Stimulated activated CD8-positive, alpha-beta memory T cell treated with anti-CD3 and anti-CD28 coated beads, Interleukin-7, amount 100 ng/mL, for 1 hour (primary cell): ENCODE results near the gene RXRA.

Source experiments
- DNase-seq, 2 donors: peaks; one replicate each; pipeline ENCODE4 v3.0.0-alpha.2; 2020; ENCODE audit warnings: low read depth in 2 of 2

RXRA gene

DNA sequence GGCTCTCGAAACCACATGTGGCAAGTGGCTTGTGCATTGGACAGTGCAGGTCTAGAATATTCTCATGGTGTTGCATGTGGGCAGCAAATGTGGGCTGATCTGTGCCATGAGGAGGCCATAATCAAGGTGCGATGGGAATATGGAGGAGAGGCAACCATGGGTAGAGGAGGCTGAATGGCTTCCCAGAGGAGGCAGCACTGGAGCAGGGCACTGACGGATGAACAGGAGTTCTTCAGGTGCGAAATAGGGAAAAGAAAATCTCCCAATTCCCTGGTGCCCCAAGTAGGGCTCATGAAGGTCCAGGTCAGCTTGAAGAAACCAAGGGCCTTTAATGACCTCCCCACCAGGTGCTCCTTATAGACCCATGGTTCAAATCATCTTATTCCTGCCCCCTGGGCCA, 126.5 kb downstream of the RXRA start:
- no peak for DNase-seq

DNA sequence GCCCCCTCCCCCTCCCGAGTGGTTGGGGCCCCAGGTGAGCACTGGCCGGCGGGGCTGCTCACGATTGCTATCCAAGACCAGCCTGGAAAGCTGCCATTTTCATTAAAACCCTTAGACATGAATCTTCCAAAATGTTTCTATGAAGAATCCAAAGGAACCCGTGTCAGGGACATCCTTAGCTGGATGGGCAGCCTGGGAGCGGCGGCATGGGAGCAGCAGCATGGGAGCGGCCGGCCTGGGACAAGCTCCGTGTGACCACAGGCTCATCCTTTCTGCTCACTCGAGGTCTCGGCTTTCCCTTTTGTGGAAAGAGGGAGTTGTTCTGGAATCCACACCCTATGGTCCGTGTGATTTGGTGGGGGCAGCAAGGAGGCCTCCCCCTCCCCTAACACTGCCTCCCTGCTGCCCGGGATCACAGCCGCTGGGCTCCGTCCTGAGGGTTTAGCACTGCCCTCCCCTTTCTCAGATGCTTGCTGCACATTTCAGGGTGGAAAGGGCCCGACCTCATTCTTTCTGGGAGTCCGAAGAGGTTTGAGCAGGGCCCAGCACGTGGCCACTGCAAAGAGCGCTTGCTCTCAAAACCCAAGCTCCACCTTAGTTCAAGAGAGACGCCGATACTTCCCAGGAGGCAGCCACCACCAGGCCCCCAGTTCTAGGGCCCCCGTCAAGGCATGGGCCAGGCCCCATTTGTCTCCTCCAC, 127.7 kb downstream of the RXRA start:
- no peak for DNase-seq

DNA sequence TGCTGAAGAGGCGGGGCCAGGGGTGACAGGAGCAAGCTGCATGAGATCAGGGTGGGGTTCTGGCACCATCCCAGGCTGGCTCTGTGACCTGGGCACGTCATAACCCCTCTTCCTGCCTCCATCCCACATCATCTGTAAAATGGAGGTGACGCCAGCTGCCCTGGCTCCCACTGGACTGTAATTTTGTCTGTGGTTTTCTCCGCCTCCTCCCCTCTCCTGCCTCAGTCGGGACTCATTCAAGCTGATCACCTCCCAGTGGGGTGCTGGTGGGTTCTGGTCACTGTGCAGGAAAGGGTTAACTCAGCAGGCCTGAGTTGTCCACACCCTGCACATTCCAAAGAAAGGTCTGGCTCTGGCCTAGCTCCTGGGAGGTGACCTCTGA, 128.2 kb downstream of the RXRA start:
- DNase-seq: no peak

DNA sequence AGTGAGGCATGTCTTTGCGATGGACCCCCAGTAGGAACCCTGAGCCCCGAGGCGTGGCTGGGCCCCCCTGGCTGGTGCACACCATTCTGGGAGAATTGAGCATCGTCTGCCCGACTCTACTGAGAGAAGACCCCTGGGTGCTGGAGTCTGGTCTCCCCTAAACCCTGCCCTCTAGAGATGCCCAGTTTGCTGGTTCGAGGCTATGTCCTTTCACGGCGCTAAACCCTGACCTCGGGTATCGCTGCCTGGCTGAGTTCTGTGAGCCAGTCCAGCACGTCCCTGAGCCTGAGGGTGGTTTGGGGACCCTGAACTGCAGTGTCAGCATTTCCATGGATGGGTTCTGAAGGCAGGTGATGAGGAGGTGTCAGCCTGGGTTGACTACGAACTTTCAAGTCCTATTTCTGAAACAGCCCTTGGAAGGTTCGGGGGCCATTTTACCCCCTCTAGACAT, 128.8 kb downstream of the RXRA start:
- DNase-seq: no peak

DNA sequence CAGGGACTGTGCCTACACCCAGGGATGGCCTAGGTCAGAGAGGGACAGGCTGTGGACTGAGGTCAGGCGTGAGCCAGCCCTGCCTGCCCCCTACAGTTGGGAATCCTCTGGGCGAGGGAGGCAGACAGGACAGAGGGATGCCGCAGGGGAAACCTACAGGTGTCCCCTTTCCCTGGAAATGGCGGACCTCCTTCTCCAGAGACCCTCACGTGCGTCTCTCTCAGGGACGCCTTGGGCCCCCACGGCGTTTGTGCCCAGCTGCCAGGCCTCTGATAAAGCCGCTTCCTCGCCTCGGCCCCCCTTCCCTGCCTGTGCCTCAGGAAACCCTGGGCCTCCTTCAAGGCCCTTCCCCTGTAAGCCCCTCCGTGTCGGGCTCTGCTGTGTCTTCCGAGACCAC, 129.3 kb downstream of the RXRA start:
- DNase-seq: no peak

DNA sequence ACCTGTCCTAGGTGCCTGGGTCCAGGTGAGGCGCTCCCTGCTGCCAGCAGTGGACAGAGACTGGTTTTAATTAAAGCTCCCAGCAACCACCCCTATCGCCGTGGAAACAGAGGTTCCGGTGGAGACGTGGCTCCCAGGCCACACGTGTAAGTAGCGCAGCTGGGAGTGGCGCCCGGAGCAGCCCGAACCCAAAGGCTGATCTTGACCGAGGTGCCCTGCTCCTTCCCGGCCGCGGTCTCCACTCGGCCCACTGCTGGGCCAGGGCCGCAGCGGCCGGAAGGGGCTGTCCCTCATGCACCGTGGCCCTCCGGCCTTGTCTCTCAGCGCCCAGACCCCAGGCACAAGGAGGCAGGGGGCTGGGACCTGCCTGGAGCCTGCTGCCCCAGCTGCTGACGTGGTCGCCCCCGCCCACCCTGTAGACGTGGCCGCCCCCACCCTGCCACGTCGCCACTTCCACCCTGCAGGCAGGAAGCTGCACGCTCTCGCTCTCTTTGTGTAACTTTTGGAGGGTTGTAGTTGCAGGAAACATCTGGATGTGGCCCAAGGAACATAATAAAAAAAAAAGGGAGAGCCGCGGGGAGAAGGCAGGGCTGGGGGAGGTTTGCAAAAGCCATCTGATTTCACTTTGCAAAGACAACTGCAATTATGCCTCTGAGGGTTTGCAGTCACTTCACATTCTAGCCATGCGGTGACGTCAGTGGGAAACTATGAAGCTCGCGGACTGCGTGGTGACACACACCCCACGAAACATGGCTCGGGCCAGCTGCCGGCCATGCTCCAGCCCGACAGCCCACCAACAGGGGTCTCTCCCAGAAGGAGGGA, 129.9 kb downstream of the RXRA start:
- peak; percentile 27 to 39 for DNase-seq

GRCh38 chr9:134456756-134457305, 130.6 kb downstream of the RXRA start:
- DNase-seq: no peak

DNA sequence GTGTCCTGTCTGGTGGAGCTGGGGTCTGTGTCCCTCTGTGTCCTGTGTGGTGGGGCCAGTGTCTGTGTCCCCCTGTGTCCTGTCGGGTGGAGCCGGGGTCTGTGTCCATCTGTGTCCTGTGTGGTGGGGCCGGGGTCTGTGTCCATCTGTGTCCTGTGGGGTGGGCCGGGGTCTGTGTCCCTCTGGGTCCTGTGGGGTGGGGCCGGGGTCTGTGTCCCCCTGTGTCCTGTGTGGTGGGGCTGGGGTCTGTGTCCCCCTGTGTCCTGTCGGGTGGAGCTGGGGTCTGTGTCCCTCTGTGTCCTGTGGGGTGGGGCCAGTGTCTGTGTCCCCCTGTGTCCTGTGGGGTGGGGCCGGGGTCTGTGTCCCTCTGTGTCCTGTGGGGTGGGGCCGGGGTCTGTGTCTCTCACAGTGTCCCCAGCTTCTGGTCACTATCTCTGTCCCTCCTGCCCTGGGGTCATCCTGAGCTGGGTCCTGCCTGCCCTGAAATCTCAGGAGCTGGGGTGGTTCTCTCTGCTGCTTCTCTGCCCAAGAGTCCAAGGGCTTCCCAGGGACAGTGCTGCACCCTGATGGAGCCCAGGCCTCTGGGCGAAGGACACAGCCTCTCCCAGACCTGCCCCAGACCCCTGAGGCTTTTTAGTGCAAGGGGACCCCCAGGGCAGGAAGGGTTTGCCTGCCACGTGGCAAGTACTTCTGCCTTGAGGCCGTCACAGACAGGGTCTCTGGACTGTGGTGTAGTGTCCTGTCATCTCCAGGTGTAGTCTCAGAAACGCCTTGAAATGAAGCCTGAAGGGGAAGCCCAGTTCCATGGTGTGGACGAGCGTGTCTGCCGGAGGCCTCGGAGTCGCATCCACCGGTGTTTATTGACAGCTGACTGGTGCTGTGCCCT, 131.3 kb downstream of the RXRA start:
- no peak for DNase-seq

GRCh38 chr9:134458207-134459108, 132.2 kb downstream of the RXRA start:
- DNase-seq: no peak

DNA sequence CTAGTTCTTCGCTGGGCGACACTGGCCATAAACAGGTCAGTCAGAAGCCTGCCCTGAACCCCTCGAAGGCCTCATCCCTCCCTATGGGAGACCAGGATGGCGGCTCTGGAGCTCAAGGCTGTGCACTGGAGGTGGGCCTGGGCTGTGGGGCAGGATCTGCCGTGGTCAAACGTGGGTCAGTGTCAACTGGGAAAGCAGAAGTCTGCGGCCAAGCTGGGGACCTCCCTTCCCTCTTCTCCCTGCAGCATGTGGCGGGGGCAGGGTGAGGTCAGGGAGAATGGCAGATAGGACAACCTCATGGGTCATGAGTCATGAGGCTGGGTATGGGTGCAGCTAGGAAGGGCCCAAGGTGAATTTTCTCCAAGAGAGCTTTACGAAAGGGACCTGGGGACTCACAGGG, 132.9 kb downstream of the RXRA start:
- DNase-seq: no peak

DNA sequence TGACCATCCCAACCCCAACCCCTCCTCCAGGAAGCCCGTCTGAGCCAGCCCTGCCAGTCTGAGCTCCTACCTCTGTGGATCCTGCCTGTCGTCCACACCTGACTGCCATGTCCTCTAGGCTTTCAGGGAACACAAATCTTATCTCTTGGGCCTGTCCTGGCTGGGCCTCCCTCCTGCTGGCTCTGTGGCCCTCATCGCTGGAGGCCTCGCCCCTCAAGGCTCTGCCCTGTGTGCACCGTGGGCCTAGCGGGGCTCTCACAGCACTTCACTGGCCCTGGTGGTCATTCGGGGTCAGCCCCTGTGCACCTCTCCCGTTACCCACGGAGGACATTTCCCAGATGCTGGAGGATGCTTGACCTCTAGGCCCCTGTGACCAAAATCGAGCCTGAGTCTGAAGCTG, 133.3 kb downstream of the RXRA start:
- DNase-seq: no peak

GRCh38 chr9:134460206-134460605, 134.0 kb downstream of the RXRA start:
- no peak for DNase-seq

DNA sequence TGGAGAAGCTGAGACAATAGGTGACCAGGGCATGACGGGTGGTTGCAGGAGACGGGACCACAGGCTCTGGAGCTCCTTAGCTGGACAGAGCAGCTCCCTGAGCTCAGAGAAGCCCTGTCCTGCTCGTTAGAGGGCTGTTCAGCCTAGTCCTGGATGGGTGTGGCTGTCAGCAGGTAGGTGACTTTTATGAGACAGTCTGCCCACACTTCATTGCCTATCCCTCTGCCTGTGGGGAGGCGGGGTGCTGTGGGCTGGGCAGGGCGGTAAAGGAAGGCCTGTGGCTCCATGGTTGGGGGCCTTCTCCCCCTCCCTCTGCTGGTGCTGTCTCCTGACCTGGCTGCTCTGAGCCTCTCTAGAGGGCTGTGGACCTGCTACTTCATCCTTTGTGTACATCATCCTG, 134.6 kb downstream of the RXRA start:
- DNase-seq: no peak

- no peak for DNase-seq
Measured at GRCh38 chr9:134461426-134461982, 135.2 kb downstream of the RXRA start.

DNA sequence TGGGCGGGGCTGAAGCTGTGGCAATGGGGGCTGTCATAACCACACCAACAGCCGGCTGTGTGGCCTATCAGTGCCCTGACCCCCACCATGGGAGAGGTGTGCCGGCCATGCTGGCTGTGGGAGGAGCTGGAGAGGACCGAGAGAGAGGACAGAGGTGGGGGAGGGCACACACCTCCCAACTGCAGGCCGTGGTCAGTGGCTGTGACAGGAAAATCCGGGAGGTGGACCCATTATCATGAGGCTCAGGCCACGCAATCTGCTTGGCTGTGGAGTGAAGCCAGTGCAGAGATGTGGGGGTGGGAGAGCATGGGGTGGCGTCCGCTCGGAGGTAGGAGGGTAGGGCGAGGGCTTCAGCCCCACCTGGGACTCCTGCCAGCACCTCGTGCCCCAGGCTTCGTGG, 136.1 kb downstream of the RXRA start:
- DNase-seq: no peak

DNA sequence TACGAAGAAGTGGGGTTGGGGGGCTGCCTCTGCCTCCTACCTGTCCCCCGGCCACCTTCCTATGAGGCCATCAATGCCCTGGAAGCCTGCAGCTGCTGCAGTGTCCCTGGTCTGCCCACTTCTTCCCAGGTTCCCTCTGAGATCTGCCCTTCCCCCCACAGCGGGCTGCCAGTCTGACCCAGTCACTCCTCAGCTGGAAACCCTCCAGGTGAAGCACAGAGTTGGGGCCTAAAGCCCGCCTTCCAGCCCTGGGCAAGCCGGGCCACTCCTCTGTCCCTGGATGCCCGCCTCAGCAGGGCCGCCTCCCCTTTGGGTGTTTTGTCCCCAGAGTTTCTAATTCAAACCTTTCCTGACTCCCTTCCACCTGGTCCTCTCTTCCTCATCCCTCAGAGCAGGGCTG, 137.0 kb downstream of the RXRA start:
- DNase-seq: no peak

DNA sequence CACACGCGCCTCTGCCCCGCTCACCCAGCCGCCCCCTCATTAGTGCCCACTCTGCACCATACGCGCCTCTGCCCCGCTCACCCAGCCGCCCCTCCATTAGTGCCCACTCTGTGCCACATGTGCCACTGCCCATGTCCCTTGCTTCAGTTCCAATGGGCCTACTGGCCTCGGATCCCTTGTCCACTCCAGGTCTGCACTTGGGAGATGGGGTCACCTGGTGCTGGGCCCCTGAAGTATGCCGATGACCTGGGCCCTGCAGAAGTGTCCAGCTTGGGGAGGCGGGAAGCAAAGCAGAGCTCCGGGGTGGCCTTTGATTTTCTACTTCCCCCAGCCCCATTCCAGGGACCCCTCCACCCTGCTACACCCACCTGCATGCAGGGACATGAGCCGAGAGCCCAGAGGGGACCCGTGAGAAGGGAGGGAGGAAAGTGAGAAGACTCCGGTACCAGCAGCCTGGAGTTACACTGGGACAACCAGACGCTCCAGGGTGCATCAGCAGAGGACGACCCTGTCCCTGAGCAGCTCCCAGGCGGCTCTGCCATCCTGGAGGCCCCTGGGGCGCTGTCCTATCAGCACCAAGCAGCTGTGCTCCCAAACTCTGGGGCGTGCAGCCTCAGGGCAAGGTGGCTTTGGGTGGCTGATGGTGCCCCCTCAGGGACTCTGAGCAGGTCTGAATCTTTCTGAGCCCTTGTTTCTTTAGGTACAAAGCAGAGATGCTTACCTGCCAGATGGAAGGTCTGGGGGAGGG, 140.8 kb downstream of the RXRA start:
- DNase-seq: no peak

GRCh38 chr9:134468358-134468757, 142.1 kb downstream of the RXRA start:
- DNase-seq: no peak

- DNase-seq: no peak
Measured at GRCh38 chr9:134469041-134469875, 143.0 kb downstream of the RXRA start.
